Ecto neural progenitor cell (in vitro differentiated cells): ENCODE measurements around the gene CHCHD3.
A peak's percentile ranks its signal among the peaks of the same experiment; 100 is the strongest.
"Not testable (repeated sequence)": the region's sequence is repeated elsewhere in the genome, so short reads cannot be mapped to it uniquely, and the experiment has no call there.

Experiments
- DNase-seq: peaks from one replicate; pipeline ENCODE4 v3.0.0-alpha.2; 2018; ENCODE audit warnings: low spot score

CHCHD3 gene

GRCh38 chr7:133044722-133045473 is 37.0 kb downstream of the CHCHD3 start:
- DNase-seq: peak; percentile 83

GRCh38 chr7:133040674-133041073 is 41.2 kb downstream of the CHCHD3 start:
- DNase-seq: no peak

DNA sequence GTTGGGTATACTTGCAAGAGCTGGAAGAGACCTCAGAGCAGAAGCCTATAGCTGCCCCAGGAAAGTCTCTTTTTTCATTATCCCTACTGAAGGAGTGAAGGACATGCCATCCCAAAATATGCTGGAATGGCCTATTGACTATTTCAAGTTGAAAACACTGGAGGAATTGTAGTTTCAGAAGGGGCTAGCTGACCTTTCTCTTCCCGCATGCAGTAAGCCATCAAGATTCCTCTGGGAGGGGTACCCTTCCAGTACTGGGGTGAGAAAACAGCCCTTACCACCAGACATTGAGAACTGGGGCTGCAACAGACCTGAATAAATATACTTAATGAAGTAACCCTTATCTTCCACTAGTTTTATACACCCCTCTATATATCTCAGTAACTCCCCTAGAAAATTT is 41.7 kb downstream of the CHCHD3 start:
- DNase-seq: no peak

- DNase-seq: no peak
Measured at GRCh38 chr7:133039614-133040013, 42.3 kb downstream of the CHCHD3 start.

DNA sequence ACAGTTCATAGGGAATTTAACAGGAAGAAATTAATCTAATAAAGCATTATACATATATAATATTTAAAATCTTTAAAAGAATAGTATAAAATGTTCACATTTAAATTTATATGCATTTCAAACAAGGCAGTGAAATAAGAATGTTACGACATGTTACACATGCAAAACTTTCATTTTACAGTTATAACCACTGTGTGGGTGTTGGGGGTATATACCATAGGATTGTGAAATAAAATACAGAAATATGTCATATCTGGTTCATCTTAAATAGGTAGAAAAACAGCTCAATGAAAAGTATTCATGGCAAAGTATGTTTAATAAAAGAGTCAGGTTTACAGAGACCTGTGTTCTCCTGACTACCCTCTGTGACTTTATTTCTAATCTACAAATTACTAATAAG is 45.6 kb downstream of the CHCHD3 start:
- no peak for DNase-seq

GRCh38 chr7:133035240-133035639 is 46.6 kb downstream of the CHCHD3 start:
- DNase-seq: not testable (repeated sequence)

- DNase-seq: no peak
Measured at GRCh38 chr7:133030346-133030745, 51.5 kb downstream of the CHCHD3 start.

DNA sequence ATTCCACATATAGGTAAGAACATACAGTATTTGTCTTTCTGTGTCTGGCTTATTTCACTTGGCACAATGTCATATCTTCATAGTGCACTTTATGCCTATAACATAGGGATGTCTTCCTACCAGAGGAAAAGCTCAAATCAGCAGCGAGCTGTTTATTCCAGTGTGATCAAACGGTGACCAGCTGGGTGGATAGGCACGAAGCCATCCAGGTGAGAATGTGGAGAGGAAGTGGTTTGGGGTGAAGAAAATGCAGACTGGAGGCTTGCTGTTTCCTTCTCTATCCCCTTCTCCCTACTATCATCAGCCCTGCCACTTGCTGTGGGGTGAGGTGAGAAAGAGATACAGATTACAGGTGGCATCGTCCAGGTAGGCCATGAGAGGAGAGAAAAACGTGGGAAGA is 52.4 kb downstream of the CHCHD3 start:
- DNase-seq: no peak

GRCh38 chr7:133027397-133027796 is 54.5 kb downstream of the CHCHD3 start:
- no peak for DNase-seq

DNA sequence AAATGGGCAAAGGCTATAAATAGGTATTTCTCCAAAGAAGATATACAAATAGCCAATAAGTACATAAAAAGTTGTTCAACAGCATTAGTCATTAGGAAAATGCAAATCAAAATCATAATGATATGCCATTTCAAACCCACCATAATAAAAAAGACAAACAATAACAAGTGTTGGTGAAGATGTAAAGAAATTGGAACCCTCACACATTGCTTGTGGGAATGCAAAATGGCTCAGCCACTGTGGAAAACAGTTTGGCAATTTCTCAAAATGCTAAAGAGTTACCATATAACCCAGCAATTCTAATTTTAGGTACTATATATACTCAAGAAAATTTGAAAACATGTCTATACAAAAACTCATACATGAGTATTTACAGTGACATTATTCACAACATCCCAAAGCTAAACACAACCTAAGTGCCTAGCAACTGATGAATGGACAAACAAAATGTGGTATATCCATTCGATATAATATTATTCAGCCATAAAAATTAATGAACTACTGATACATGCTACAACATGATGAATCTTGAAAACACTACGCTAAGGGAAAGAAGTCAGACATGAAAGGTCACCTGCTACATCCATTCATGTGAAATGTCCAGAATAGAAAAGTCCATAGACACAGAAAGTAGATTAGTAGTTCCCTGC is 55.6 kb downstream of the CHCHD3 start:
- no peak for DNase-seq

- DNase-seq: no peak
Measured at GRCh38 chr7:133025056-133025455, 56.8 kb downstream of the CHCHD3 start.

- no peak for DNase-seq
Measured at GRCh38 chr7:133024596-133024995, 57.3 kb downstream of the CHCHD3 start.

DNA sequence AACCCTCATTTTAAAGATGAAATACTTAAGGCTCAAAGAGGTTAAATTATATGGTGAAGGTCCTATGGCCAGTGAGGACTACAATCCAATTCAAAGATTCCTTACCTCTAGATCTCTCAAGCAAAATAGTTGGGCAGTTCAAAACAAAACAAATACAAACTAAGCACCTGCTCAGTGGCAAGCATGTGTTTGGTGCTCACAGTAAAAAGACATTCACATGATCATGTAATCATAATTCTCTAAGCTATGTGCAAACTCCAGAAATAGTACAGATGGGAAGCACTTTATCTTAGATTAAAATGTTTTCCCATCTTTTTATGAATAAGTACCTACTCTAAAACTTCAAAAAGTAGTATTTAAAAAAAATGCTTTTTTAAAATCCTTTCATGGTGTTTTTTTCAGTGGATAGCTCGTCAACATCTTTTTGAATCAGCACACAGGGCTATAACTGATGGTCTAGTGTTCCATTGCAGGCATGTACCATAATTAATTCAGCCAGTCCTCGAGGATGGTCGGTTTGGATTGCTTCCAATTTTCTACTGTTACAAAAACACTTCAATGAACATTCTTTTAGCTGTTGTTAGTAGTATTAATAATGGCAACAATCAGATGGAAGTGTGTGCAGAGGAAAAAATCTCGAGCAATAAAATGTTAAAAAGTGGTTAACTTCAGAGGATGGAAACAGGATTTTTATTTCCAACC is 58.4 kb downstream of the CHCHD3 start:
- no peak for DNase-seq

- no peak for DNase-seq
Measured at GRCh38 chr7:133022661-133023060, 59.2 kb downstream of the CHCHD3 start.

DNA sequence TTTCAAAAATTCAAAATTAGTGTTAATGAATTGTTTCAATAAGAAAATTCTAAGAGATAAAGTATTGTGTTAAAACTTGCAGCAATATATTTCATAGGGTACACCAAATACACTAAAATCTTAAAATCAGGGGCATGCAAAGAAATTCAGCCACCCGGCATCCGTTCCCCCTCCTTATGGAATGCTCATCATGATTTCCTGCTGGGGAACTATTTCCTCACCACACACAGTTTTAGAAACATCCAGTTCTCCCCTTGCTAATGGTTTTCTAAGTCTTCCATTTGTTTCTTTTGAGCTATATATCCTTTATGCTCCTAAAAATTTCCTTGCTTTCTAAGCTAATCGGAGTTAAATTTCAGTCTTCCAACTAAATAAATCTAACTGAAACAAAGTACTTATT is 60.7 kb downstream of the CHCHD3 start:
- DNase-seq: no peak

- DNase-seq: no peak
Measured at GRCh38 chr7:133020496-133020895, 61.4 kb downstream of the CHCHD3 start.

DNA sequence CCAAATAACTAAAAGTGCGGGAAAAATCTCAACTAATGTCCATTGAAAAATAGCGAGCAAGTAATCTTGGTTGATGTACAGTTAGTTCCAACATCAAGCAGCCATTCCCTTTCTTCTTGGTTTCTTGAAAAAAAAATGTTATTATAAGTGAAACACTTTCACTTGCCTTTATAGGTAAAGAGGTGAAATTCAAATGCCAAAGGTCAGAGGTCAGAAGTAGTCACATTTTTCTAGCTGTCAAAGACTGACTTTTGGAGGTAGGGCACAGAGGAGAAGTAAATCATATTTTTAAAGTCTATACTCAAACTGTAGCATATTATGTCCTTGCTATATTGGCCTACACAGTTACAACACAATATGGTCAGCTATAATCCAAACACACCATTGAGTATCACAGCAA is 62.3 kb downstream of the CHCHD3 start:
- no peak for DNase-seq

GRCh38 chr7:133016604-133017003 is 65.3 kb downstream of the CHCHD3 start:
- DNase-seq: no peak

DNA sequence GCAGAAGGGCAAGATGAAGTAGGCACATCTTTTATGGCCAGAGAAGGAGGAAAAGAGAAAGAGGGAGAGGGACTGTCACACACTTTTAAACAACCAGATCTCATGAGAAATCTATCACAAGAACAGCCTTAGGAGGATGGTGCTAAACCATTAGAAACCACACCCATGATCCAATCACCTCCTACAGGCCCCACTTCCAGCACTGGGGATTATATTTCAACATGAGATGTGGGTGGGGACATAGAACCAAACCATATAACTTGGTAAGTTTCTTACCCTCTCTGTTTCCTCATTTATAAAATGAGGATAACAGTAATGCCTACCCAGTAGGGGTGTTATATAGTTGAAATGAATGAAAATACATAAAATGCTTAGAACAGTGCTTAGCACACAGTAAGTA is 66.0 kb downstream of the CHCHD3 start:
- DNase-seq: no peak

- no peak for DNase-seq
Measured at GRCh38 chr7:133011746-133012145, 70.1 kb downstream of the CHCHD3 start.

GRCh38 chr7:133009426-133010252 is 72.3 kb downstream of the CHCHD3 start:
- no peak for DNase-seq

DNA sequence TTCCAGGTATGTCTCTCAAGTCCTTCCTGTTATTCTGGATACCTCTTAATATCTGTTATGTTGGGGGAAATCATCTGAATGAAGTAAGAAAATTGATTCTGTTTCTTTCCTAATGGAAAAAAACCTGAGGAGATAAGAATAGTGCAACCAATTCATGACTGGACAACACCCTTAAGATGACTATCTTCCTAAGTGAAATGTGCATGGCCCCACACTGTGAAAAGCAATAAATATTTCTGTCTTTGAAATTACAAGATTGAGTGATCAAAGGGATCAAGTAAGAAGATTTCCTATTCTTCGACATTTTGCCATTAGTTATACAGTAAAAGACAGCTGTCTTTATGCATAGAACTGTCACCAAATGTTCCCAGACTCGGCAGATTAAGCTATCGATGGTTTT is 73.9 kb downstream of the CHCHD3 start:
- DNase-seq: no peak
